GM20000 (cell line): ENCODE data around the gene PCSK7.
"Not testable (repeated sequence)": the region's sequence is repeated elsewhere in the genome, so short reads cannot be mapped to it uniquely, and the experiment has no call there.

Source experiments
- DNase-seq: peaks from one replicate; pipeline ENCODE4 v3.0.0; 2012; ENCODE audit warnings: low spot score
- TF ChIP-seq, protein P1 (sequence below): IDR thresholded peaks from 2 replicates; pipeline ENCODE4 v1.5.1; 2012; ENCODE audit warnings: mild to moderate bottlenecking, control low read depth; ENCODE audit errors: extremely low read depth, missing control alignments

The PCSK7 gene

GRCh38 chr11:117265745-117266144 is 33.9 kb upstream of the PCSK7 start:
- TF ChIP-seq, protein P1, sequence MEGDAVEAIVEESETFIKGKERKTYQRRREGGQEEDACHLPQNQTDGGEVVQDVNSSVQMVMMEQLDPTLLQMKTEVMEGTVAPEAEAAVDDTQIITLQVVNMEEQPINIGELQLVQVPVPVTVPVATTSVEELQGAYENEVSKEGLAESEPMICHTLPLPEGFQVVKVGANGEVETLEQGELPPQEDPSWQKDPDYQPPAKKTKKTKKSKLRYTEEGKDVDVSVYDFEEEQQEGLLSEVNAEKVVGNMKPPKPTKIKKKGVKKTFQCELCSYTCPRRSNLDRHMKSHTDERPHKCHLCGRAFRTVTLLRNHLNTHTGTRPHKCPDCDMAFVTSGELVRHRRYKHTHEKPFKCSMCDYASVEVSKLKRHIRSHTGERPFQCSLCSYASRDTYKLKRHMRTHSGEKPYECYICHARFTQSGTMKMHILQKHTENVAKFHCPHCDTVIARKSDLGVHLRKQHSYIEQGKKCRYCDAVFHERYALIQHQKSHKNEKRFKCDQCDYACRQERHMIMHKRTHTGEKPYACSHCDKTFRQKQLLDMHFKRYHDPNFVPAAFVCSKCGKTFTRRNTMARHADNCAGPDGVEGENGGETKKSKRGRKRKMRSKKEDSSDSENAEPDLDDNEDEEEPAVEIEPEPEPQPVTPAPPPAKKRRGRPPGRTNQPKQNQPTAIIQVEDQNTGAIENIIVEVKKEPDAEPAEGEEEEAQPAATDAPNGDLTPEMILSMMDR = no peak
- DNase-seq = no peak

- not testable (repeated sequence) for DNase-seq
Observed at GRCh38 chr11:117264624-117265323, 32.9 kb upstream of the PCSK7 start.

DNA sequence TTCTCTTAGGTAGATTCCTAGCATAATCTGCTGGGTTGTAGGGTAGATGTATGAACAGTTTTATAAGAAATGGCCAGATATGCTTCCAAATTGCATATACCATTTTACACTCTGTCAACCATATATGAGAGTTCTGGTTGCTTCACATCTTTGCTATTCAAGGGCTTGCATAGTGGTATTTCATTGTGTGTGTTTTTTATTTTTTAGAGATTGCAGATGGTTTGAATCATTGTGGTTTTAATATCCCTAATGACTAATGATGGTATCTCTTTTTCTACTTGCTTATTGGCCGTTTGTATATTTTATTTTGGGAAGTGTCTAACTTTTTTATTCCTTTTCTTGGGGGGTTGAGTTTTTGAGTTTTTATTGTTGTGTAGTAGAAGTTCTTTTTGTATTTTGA is 27.5 kb upstream of the PCSK7 start:
- TF ChIP-seq, protein P1 = no peak

DNA sequence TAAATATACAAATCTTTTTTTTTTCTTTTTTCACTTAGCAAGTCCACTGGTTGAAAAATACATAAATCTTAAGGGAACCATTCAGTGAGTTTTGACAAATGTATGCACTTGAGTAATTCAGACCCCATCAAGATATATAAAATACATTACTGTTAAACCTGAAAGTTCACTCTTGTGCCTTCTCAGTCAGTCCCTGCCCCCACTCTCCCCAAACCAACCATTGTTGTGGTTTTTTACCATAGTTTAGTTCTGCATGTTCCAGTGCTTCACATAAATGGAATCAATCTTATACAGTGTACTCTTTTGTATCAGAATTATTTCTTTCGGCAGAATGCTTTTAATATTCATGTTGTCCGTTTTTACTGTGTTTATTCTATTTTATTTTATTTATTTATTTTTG is 26.7 kb upstream of the PCSK7 start:
- DNase-seq = no peak
- TF ChIP-seq, protein P1 = no peak

More for the DNA sequence above, 27.5 kb upstream of the PCSK7 start:
- no peak for DNase-seq

DNA sequence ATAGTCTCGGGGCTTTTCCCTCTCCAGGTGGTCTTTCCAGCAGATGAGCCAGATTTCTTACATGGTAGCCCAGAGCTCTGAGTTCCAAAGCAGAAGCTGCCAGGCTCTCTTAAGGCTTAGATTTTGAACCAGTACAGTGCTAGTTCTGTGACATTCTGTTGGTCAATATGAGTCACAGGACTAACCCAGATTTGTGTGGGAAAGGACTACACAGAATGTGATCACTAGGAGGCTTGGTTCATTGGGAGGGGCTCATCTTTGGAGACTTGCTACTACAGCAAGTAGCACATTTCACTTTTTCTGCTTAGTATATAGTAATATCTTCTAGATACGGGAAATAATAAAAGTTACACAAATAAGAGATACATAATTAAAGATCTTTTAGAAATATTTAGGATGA is 24.7 kb upstream of the PCSK7 start:
- TF ChIP-seq, protein P1 = no peak
- no peak for DNase-seq

DNA sequence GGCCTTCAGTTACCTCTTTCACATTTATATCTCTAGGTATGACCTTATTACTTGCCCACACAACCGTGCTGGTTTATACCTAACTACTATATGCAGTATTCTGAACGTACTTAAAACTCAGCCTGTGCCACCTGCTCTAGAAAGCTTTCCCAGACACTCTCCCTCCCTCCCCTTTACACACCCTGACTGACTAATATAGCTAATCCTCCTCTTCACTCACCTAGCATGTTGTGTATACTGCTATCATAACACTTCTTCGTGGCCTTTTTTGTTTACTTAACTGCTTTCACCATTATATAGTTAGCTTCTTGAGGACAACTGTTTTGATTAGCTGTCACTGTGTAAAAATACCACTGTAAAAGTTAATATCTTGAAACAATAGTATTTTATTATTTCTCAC is 24.1 kb upstream of the PCSK7 start:
- no peak for DNase-seq
- TF ChIP-seq, protein P1 = no peak

DNA sequence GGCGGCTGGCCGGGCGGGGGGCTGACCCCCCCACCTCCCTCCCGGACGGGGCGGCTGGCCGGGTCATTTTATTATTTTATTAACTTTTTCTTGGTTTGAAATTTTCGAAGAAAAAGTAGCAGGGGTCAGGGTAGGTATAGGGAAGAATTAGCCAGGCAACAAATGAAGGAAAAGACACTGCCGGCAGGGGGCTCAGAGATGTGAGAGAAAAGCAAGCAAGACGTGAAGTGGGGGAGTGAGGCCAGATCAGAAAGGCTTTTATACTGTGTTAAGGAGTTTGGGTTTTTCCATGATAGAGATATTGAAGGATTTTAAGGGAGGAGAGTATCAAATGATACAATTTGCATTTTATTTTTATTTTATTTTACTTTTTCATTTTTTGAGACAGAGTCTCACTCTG is 19.6 kb upstream of the PCSK7 start:
- no peak for DNase-seq
- TF ChIP-seq, protein P1 = no peak

DNA sequence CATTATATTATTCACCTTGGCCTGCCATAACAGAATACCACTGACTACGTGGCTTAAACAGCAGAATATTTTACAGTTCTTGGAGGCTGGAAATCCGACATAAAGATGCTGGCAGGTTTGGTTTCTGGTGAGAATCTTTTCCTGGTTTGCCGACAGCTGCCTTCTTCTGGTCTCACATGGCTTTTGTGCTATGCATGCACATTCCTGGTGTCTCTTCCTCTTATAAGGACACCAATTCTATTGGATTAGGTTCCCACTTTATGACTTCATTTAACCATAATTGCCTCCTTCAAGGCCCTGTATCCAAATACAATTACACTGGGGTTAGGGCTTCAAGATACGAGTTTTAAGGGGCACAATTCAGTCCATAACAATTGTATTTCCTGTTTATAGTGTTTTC is 17.7 kb upstream of the PCSK7 start:
- no peak for DNase-seq
- TF ChIP-seq, protein P1 = no peak
